Measurements from ENCODE around the gene PHAF1. TPM values are rescaled to one million over a fixed set of nuclear protein-coding genes. Genes with fewer than 3 reads are reported as not detected.

The PHAF1 gene
- polyA plus RNA-seq, 1 donor, result 14.3 TPM

DNA sequence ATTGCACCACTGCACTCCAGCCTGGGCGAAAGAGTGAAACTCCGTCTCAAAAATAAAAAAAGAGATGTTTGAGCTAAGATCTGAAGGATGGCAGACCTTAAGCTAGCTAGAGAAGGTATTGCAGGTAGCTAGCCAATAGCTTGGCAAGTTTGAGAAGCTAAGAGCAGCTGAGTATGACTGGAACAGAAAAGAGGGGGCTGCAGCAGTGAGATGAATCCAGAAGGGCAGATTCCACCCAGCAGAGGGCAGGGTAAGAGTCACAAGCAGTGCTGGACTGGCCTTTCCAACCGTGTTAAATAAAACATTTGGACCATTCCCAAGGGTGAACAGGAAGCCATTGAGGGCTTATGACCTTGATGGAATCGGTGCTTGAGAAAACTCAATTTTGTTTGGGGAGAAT is 5.7 kb upstream of the PHAF1 start:
- WGBS (ENCODE audit: insufficient coverage, low lambda C conversion rate), result no CpG with 5 or more reads among the region's 4 CpGs
- no peaks in the 10 kb centered on the region for H3K9me3 ChIP-seq (ENCODE audit: control insufficient read depth, low read depth, low read length)
- peaks cover 4% of the 10 kb centered on the region for H3K4me1 ChIP-seq (ENCODE audit: control insufficient read depth, insufficient read depth, low read length)
- no peaks in the 10 kb centered on the region for H3K27me3 ChIP-seq (ENCODE audit: control insufficient read depth, insufficient read depth, low read length)
- H3K4me3 ChIP-seq (ENCODE audit: low read length), result no peak overlapping the region
- H3K27ac ChIP-seq (ENCODE audit: low read length), result no peak overlapping the region
- H3K36me3 ChIP-seq (ENCODE audit: control insufficient read depth, insufficient read depth, low read length), result no peaks in the 10 kb centered on the region
- DNase-seq, result peak in 1 of 2 donors; percentile 23

DNA sequence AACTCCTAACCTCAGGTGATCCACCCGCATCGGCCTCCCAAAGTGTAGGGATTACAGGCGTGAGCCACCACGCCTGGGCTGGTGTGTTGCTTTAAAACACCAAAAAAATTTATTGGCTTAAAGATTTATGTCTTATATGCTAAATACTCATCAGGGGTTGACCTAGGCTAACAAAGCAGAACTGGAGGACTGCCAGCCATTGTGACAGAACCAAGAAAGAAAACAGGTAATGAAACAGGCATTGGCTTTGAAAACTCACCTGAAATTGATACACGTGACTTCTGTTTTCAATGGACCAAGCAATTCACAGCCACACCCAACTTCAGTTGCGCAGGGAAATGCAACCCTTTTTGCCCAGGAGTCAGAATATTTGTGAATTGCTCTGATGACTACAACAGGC is 4.9 kb upstream of the PHAF1 start:
- peak in 1 of 2 donors; percentile 16 for DNase-seq
- no peak overlapping the region for H3K4me3 ChIP-seq (ENCODE audit: low read length)
- no peak overlapping the region for H3K27ac ChIP-seq (ENCODE audit: low read length)
- WGBS (ENCODE audit: insufficient coverage, low lambda C conversion rate), result no CpG with 5 or more reads among the region's 6 CpGs
- H3K27me3 ChIP-seq (ENCODE audit: control insufficient read depth, insufficient read depth, low read length), result no peaks in the 10 kb centered on the region
- no peaks in the 10 kb centered on the region for H3K9me3 ChIP-seq (ENCODE audit: control insufficient read depth, low read depth, low read length)
- H3K36me3 ChIP-seq (ENCODE audit: control insufficient read depth, insufficient read depth, low read length), result no peaks in the 10 kb centered on the region
- H3K4me1 ChIP-seq (ENCODE audit: control insufficient read depth, insufficient read depth, low read length), result peaks cover 7% of the 10 kb centered on the region

DNA sequence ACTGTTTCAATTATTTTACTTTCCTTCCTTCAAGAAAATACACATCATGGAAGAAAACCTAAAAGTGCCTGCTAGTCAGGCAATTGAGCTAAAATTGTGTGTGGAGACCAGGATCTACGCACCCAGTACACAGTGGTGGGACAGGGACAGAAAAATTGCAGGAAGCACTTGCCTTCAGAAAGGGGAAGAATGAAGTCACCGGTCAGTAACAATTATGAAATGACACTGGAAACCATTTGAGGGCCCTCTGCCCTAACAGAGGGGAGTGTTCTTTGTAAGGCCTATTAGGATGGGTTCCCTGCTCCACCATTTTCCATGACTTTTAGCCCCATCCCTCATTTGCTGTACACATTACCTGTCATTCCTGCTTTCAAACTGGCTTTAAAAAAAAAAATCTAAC is 4.5 kb upstream of the PHAF1 start:
- no CpG with 5 or more reads among the region's 2 CpGs for WGBS (ENCODE audit: insufficient coverage, low lambda C conversion rate)
- H3K27ac ChIP-seq (ENCODE audit: low read length), result no peak overlapping the region

DNA sequence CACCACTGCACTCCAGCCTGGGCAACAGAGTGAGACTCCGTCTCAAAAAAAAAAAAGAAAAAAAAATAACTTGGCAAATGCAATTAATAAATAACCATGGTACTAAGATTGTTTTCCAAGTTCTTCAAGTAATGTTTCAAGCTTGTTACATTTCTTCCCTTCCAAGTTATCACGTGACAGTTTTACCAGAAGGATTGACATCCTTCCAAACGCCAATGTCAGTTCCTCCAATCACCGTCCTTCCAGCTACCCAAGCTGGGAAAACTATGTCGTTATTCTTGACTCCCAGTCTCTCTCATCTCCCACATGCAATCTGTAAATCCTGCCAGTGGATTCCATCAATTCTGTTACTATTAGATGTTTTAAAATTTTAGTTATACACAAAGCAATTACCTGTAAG is 3.9 kb upstream of the PHAF1 start:
- no peak overlapping the region for H3K27ac ChIP-seq (ENCODE audit: low read length)
- no peaks in the 10 kb centered on the region for H3K27me3 ChIP-seq (ENCODE audit: control insufficient read depth, insufficient read depth, low read length)
- 100% methylated on average over 1 of the region's 5 CpGs for WGBS (ENCODE audit: insufficient coverage, low lambda C conversion rate)
- H3K36me3 ChIP-seq (ENCODE audit: control insufficient read depth, insufficient read depth, low read length), result no peaks in the 10 kb centered on the region
- H3K4me3 ChIP-seq (ENCODE audit: low read length), result no peak overlapping the region
- peaks cover 7% of the 10 kb centered on the region for H3K4me1 ChIP-seq (ENCODE audit: control insufficient read depth, insufficient read depth, low read length)
- H3K9me3 ChIP-seq (ENCODE audit: control insufficient read depth, low read depth, low read length), result no peaks in the 10 kb centered on the region
- DNase-seq, result no peak

More for the DNA sequence above, 4.5 kb upstream of the PHAF1 start:
- Histone ChIP-seq H3K4me3 (ENCODE audit: low read length) (no peak overlapping the region), H3K27me3 (ENCODE audit: control insufficient read depth, insufficient read depth, low read length) (no peaks in the 10 kb centered on the region), H3K9me3 (ENCODE audit: control insufficient read depth, low read depth, low read length) (no peaks in the 10 kb centered on the region), H3K36me3 (ENCODE audit: control insufficient read depth, insufficient read depth, low read length) (no peaks in the 10 kb centered on the region), H3K4me1 (ENCODE audit: control insufficient read depth, insufficient read depth, low read length) (peaks cover 7% of the 10 kb centered on the region)
- DNase-seq, result no peak

DNA sequence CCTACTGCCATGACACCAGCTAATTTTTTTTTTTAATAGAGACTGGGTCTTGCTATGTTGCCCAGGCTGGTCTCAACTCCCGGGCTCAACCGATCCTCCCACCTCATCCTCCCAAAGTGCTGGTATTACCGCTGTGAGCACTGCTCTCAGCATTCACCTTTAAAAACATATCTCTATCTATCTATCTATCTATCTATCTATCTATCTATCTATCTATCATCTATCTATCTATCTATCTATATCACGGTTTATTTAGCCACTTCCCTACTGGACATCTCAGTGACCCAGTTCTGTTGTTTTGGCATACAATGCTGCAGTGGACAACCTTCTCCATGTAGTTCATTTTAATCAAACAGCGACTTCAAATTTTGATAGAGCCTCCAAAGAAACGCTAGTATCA is 1.3 kb upstream of the PHAF1 start:
- Histone ChIP-seq H3K9me3 (ENCODE audit: control insufficient read depth, low read depth, low read length) (no peaks in the 10 kb centered on the region), H3K36me3 (ENCODE audit: control insufficient read depth, insufficient read depth, low read length) (no peaks in the 10 kb centered on the region), H3K27me3 (ENCODE audit: control insufficient read depth, insufficient read depth, low read length) (no peaks in the 10 kb centered on the region), H3K4me1 (ENCODE audit: control insufficient read depth, insufficient read depth, low read length) (peaks cover 7% of the 10 kb centered on the region), H3K27ac (ENCODE audit: low read length) (no peak overlapping the region), H3K4me3 (ENCODE audit: low read length) (no peak overlapping the region)
- WGBS (ENCODE audit: insufficient coverage, low lambda C conversion rate), result 97% methylated on average over 4 of the region's 6 CpGs
- DNase-seq, result no peak

DNA sequence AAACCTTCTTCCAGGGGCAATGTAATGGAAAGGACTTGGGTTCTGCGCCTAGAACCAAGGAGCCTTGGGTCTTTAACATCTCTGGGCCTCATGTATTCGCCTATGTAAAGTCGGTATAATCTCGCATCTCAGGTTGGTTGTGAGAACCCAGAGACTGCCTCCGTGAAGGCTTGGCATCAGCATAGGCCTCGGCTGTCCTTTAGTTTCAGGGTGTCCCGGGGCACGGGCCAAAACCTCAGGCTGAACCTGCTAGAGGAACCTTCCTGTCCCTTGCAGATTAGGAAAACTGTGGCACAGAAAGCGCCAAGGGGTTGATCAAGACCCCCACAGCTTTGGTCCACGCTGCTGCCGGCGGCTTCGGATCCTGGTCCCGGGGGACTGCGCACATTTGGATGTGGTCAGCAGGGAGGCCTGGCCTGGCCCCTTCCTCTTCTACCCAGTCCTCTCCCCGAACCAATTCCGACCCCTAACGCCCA is 772 bp upstream of the PHAF1 start:
- Histone ChIP-seq H3K27ac (ENCODE audit: low read length) (peak overlapping the region; percentile 97), H3K27me3 (ENCODE audit: control insufficient read depth, insufficient read depth, low read length) (no peaks in the 10 kb centered on the region), H3K4me1 (ENCODE audit: control insufficient read depth, insufficient read depth, low read length) (peaks cover 7% of the 10 kb centered on the region), H3K36me3 (ENCODE audit: control insufficient read depth, insufficient read depth, low read length) (no peaks in the 10 kb centered on the region), H3K4me3 (ENCODE audit: low read length) (peak overlapping the region; percentile 52), H3K9me3 (ENCODE audit: control insufficient read depth, low read depth, low read length) (no peaks in the 10 kb centered on the region)
- WGBS (ENCODE audit: insufficient coverage, low lambda C conversion rate), result 100% methylated on average over 1 of the region's 18 CpGs
- DNase-seq, result no peak

DNA sequence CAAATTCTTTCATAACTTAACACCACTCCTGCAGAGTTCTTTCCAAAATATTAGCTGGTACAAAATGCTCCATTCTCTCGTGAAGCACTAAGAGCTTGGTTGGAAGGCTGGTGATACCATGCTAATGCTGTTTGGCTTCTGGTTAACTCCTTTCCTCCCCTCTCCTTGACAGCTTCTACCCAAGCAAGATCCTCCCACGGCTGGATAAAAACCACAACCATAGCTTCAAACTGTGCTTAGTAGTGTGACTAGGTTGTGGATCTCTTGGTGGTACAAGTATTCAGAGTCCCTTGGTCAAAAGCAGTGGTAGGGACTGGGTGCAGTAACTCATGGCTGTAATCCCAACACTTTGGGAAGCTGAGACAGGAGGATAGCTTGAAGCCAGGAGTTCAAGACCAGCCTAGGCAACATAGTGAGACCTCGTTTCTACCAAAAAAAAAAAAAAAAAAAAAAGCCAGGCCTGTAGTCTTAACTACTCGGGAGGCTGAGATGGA is 2.3 kb downstream of the PHAF1 start:
- Histone ChIP-seq H3K4me1 (ENCODE audit: control insufficient read depth, insufficient read depth, low read length) (peaks cover 7% of the 10 kb centered on the region), H3K36me3 (ENCODE audit: control insufficient read depth, insufficient read depth, low read length) (peaks cover 3% of the 10 kb centered on the region), H3K9me3 (ENCODE audit: control insufficient read depth, low read depth, low read length) (no peaks in the 10 kb centered on the region), H3K27ac (ENCODE audit: low read length) (no peak overlapping the region), H3K4me3 (ENCODE audit: low read length) (no peak overlapping the region), H3K27me3 (ENCODE audit: control insufficient read depth, insufficient read depth, low read length) (no peaks in the 10 kb centered on the region)
- WGBS (ENCODE audit: insufficient coverage, low lambda C conversion rate), result no CpG with 5 or more reads among the region's 4 CpGs
- no peak for DNase-seq

DNA sequence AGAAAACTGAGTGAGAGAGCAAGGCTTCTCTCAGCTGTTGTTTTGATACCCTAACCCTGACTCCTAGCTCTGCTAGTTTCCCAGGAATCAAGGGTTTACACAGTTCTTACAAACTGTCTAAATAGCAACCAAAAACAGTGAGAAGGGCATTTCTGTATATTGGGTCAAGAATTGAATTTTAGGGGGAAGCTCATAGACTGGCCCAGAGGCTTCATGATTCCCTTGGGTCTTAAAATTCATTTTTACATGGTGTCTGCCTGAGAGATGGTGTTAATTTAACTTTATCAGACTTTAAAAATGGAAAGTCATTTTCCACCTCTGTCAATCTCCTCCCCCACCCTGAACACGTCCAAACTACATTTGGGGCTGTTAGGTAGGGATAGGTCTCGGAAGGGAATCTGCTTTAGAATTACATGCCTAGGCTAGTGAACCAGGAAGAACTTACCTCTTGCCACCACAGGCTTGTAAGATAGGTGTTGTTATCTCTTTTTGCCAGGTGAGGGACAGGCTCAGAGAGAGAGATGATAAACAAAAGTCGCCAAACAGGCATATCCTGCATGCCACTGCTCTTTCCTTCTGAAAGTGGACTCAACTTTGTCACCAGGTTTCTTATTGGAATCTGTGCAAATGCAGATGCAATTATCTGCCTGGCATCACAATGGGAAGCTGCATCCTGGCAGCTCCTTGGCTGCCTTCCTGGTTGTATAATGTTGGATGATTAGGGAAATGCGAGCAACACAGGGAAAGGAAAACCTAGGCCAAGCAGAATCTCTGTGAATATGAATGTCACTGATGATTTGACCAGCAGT is 3.1 kb downstream of the PHAF1 start:
- H3K36me3 ChIP-seq (ENCODE audit: control insufficient read depth, insufficient read depth, low read length), result peaks cover 3% of the 10 kb centered on the region
- peaks cover 7% of the 10 kb centered on the region for H3K4me1 ChIP-seq (ENCODE audit: control insufficient read depth, insufficient read depth, low read length)
- no peak overlapping the region for H3K4me3 ChIP-seq (ENCODE audit: low read length)
- H3K27ac ChIP-seq (ENCODE audit: low read length), result no peak overlapping the region
- DNase-seq, result peak in 1 of 2 donors; percentile 35
- 70% methylated on average over 2 of the region's 4 CpGs for WGBS (ENCODE audit: insufficient coverage, low lambda C conversion rate)
- H3K27me3 ChIP-seq (ENCODE audit: control insufficient read depth, insufficient read depth, low read length), result no peaks in the 10 kb centered on the region
- no peaks in the 10 kb centered on the region for H3K9me3 ChIP-seq (ENCODE audit: control insufficient read depth, low read depth, low read length)

DNA sequence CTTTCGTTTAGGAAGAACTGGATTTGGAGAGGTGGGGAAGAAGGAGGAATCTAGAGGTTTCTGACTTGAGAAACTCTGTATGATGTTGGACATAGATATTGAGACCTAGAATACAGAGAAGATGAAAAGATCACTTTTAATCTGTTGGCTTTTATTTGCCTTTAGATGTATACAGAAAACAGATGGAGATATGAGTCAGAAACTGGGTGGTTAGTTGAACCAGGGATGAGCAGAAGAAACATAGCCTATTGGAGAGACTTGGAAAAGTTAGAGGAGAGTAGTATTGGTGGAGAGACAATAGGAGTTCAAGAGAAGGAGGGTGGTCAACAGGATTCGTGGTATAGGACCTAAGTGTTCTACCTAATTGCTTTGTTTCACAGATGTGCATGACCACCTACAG is 5.1 kb downstream of the PHAF1 start:
- DNase-seq, result no peak

DNA sequence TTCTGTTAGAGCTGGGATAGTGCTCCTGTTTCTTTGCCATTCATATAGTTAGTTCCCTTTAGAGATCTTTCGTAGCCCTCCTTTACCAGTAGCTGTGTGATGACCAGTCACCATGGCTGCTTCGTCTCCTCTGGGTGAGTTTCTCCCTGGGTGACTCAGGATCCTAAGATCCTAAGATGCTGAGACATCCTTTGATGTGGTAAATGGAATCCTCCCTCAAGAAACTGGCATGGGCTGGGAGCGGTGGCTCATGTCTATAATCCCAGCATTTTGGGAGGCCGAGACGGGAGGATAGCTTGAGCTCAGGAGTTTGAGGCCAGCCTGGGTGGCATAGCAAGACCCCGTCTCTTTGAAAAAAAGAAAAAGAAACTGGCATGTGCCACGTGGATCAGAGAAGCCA is 5.9 kb downstream of the PHAF1 start:
- 100% methylated on average over 1 of the region's 7 CpGs for WGBS (ENCODE audit: insufficient coverage, low lambda C conversion rate)

More for the DNA sequence above, 5.1 kb downstream of the PHAF1 start:
- H3K4me1 ChIP-seq (ENCODE audit: control insufficient read depth, insufficient read depth, low read length), result no peaks in the 10 kb centered on the region
- H3K27ac ChIP-seq (ENCODE audit: low read length), result no peak overlapping the region
- no peaks in the 10 kb centered on the region for H3K9me3 ChIP-seq (ENCODE audit: control insufficient read depth, low read depth, low read length)
- no peak overlapping the region for H3K4me3 ChIP-seq (ENCODE audit: low read length)
- H3K36me3 ChIP-seq (ENCODE audit: control insufficient read depth, insufficient read depth, low read length), result peaks cover 5% of the 10 kb centered on the region
- WGBS (ENCODE audit: insufficient coverage, low lambda C conversion rate), result 86% methylated on average over 1 of the region's 2 CpGs
- H3K27me3 ChIP-seq (ENCODE audit: control insufficient read depth, insufficient read depth, low read length), result no peaks in the 10 kb centered on the region

More for the DNA sequence above, 5.9 kb downstream of the PHAF1 start:
- no peak for DNase-seq
- Histone ChIP-seq H3K9me3 (ENCODE audit: control insufficient read depth, low read depth, low read length) (no peaks in the 10 kb centered on the region), H3K27me3 (ENCODE audit: control insufficient read depth, insufficient read depth, low read length) (no peaks in the 10 kb centered on the region), H3K36me3 (ENCODE audit: control insufficient read depth, insufficient read depth, low read length) (peaks cover 13% of the 10 kb centered on the region), H3K4me3 (ENCODE audit: low read length) (no peak overlapping the region), H3K4me1 (ENCODE audit: control insufficient read depth, insufficient read depth, low read length) (no peaks in the 10 kb centered on the region), H3K27ac (ENCODE audit: low read length) (no peak overlapping the region)
